ENCODE results near the gene AMBRA1. TPM values are rescaled to one million over a fixed set of nuclear protein-coding genes. Genes with fewer than 3 reads are reported as not detected.

AMBRA1 gene
- total and polyA plus RNA-seq, 2 of the 8 experiments (the other 6 are each of a cell fraction or from before 2014, with no cell fraction given), result 14.2 to 37.4 TPM

GRCh38 chr11:46450846-46451477 lies 142.9 kb downstream of the AMBRA1 start (continued):
- TF ChIP-seq CHD7 (IDR thresholded peaks at IDR 0.05; ENCODE audit: insufficient replicate concordance, low read length) (no peak), EGR1 (IDR thresholded peaks at IDR 0.05; ENCODE audit: borderline replicate concordance, low read depth, low read length) (no peak), HDAC6 (IDR thresholded peaks at IDR 0.05; ENCODE audit: low read depth, low read length) (no peak), ATF2 (IDR thresholded peaks at IDR 0.05; ENCODE audit: low read length) (no peak), JUN (IDR thresholded peaks at IDR 0.05; ENCODE audit: low read depth, low read length) (no peak), KDM4A (IDR thresholded peaks at IDR 0.05; ENCODE audit: low read depth, low read length, severe bottlenecking) (no peak), RFX5 (IDR thresholded peaks at IDR 0.05; ENCODE audit: borderline replicate concordance, low read depth, low read length) (no peak), HDAC2 (IDR thresholded peaks at IDR 0.05; ENCODE audit: borderline replicate concordance in 1 of 2, low read depth in 2 of 2, low read length in 2 of 2) (no peak), CBX5 (IDR thresholded peaks at IDR 0.05; ENCODE audit: low read depth, low read length) (no peak)

All from H1 (cell line).